Left lung (tissue), 10 donors: ENCODE results near the gene PHAF1. TPM values are rescaled to one million over a fixed set of nuclear protein-coding genes. Genes with fewer than 3 reads are reported as not detected.

Source experiments
- ATAC-seq: fragments of 200-7000 bp; cut with Tn5 transposase; one replicate; pipeline ENCODE4 v1.9.1; 2020; ENCODE audit warnings: moderate library complexity
- DNase-seq, 4 donors: peaks; one replicate each; pipeline ENCODE4 v3.0.0-alpha.2; 2013 to 2020
- H3K27ac ChIP-seq, 2 donors: fragments of 200-600 bp; sonication (generic) in 1 of 2; one replicate each; pipeline versions ENCODE4 v1.5.0 to v1.8.0; 2020 to 2021
- H3K27me3 ChIP-seq, 2 donors: fragments of 200-600 bp; sonication (generic) in 1 of 2; one replicate each; pipeline versions ENCODE4 v1.5.0 to v1.8.0; 2020 to 2021
- H3K36me3 ChIP-seq, 2 donors: fragments of 200-600 bp; sonication (generic) in 1 of 2; one replicate each; pipeline versions ENCODE4 v1.5.0 to v1.8.0; 2020 to 2021
- H3K4me1 ChIP-seq, 2 donors: fragments of 200-600 bp; one replicate each; pipeline ENCODE4 v1.8.0; 2021
- H3K4me3 ChIP-seq, 2 donors: fragments of 200-600 bp; sonication (generic) in 1 of 2; one replicate each; pipeline versions ENCODE4 v1.5.0 to v1.8.0; 2020 to 2021; ENCODE audit warnings: mild to moderate bottlenecking in 1 of 2
- H3K9me3 ChIP-seq, 2 donors: fragments of 200-600 bp; sonication (generic) in 1 of 2; one replicate each; pipeline versions ENCODE4 v1.5.0 to v1.8.0; 2020 to 2021
- CTCF ChIP-seq, 2 donors: fragments of 200-600 bp; sonication (generic) in 1 of 2; IDR thresholded peaks; one replicate each; pipeline versions ENCODE4 v1.5.0 to v1.8.0; 2021; ENCODE audit warnings: antibody characterized with exemption in 2 of 2
- intact Hi-C, 2 donors: fragments of 100-400 bp; cut with DNase I; formaldehyde crosslinking; loops; one replicate each; pipeline versions ENCODE4 v1.11.2 to v1.14.2; 2022
- polyA plus RNA-seq, 6 donors: library from polyadenylated mRNA; unstranded; fragments of 120-200 nt; gene quantifications; one replicate each; pipeline ENCODE4 v1.2.1, GENCODE V29; 2013; ENCODE audit not compliant: insufficient read length in 6 of 6
- total RNA-seq, 2 donors: library from RNA; stranded (reverse); fragmentation: NEBNext Ultra II Directional; extraction: Animal tissue kit (Norgen Biotek cat#: 25700); gene quantifications; one replicate each; pipeline ENCODE4 v1.2.1, GENCODE V29; 2021
- donor health status: DM: no; HTN: yes; CAD: no.
- donor health status: DM: no; HTN: no; CAD: no.

PHAF1 gene
- total and polyA plus RNA-seq, 8 donors: 12.3 to 26.5 (median 23.5) TPM

- no peak for TF ChIP-seq CTCF (IDR thresholded peaks at IDR 0.05)
- H3K4me3 ChIP-seq: no peak overlapping the region
- intact Hi-C loops: no loop called here
- H3K27me3 ChIP-seq: peaks cover 0 to 31% of the 10 kb centered on the region in 2 donors
- H3K9me3 ChIP-seq: no peaks in the 10 kb centered on the region
- DNase-seq (no peak), ATAC-seq (no peak)
- peaks cover 0 to 64% of the 10 kb centered on the region in 2 donors for H3K36me3 ChIP-seq
- H3K27ac ChIP-seq: no peak overlapping the region
- peaks cover 0 to 25% of the 10 kb centered on the region in 2 donors for H3K4me1 ChIP-seq
Measured at GRCh38 chr16:67148221-67148620, 38.5 kb downstream of the PHAF1 start.

GRCh38 chr16:67148656-67149275 lies 39.0 kb downstream of the PHAF1 start:
- Histone ChIP-seq H3K4me1 (peaks cover 0 to 25% of the 10 kb centered on the region in 2 donors), H3K27me3 (peaks cover 0 to 31% of the 10 kb centered on the region in 2 donors), H3K4me3 (no peak overlapping the region), H3K9me3 (no peaks in the 10 kb centered on the region), H3K36me3 (peaks cover 0 to 59% of the 10 kb centered on the region in 2 donors), H3K27ac (no peak overlapping the region)
- TF ChIP-seq CTCF (IDR thresholded peaks at IDR 0.05): no peak
- intact Hi-C loops: no loop called here
- ATAC-seq (no peak), DNase-seq (no peak)

GRCh38 chr16:67149276-67150046 lies 39.7 kb downstream of the PHAF1 start:
- Histone ChIP-seq H3K27ac (peak overlapping the region in 1 of 2 donors; percentile 87), H3K36me3 (peaks cover 0 to 59% of the 10 kb centered on the region in 2 donors), H3K4me1 (peaks cover 0 to 26% of the 10 kb centered on the region in 2 donors), H3K9me3 (no peaks in the 10 kb centered on the region), H3K4me3 (peak overlapping the region in 1 of 2 donors; percentile 59), H3K27me3 (peaks cover 0 to 32% of the 10 kb centered on the region in 2 donors)
- ATAC-seq: no peak
- intact Hi-C loops: loop anchor here in 1 of 2 donors (10.0 kb wide), 1 partner anchor 135 kb away; no protein-coding TSS in a partner anchor
- TF ChIP-seq CTCF (IDR thresholded peaks at IDR 0.05): no peak
- DNase-seq: no peak

- TF ChIP-seq CTCF (IDR thresholded peaks at IDR 0.05): no peak
- H3K4me1 ChIP-seq: peaks cover 4 to 33% of the 10 kb centered on the region in 2 donors
- DNase-seq: peak in 2 of 4 donors; percentile 69 to 87
- peak; percentile 75 for ATAC-seq
- peak overlapping the region; percentile 73 to 87 for H3K27ac ChIP-seq
- peak overlapping the region; percentile 55 to 59 for H3K4me3 ChIP-seq
- intact Hi-C loops: loop anchor here in 1 of 2 donors (10.0 kb wide), 1 partner anchor 135 kb away; no protein-coding TSS in a partner anchor
- no peaks in the 10 kb centered on the region for H3K9me3 ChIP-seq
- H3K27me3 ChIP-seq: peaks cover 0 to 39% of the 10 kb centered on the region in 2 donors
- peaks cover 0 to 55% of the 10 kb centered on the region in 2 donors for H3K36me3 ChIP-seq
Measured at GRCh38 chr16:67150047-67150832, 40.5 kb downstream of the PHAF1 start.
